ENCODE results near the gene SERPINE3. TPM values are rescaled to one million over a fixed set of nuclear protein-coding genes. Genes with fewer than 3 reads are reported as not detected.

SERPINE3 gene
- polyA plus RNA-seq, 4 donors = 0.06 TPM; not detected in 3

DNA sequence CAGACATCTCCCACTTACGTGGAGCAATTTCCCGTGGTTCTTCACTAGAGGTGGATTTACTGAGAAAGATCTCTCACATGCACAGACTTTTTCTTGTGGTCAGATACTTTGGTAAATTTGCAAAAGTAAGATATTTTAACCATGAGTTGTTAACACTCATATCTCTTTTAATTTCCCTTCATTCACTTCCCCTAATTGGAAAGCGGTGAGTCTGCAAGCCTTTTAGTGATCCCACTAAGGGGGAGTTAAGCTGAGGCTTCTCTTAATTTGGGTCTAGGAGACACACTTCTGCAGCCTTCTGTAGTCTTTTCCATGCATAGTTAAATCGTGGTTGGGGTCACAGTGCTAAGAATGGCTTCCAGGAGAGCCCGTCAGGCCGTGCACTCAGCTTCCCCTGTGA is 30.7 kb upstream of the SERPINE3 start:
- FAIRE-seq (no peak), DNase-seq (no peak)
- no peak overlapping the region for H3K27ac ChIP-seq (ENCODE audit: low read depth in 1 of 3, low read length in 2 of 3)
- no peak overlapping the region for H3K4me3 ChIP-seq (ENCODE audit: low read depth in 1 of 3, low read length in 3 of 3)
- H3K27me3 ChIP-seq (ENCODE audit: control insufficient read depth in 3 of 3, insufficient read depth in 3 of 3, low read length in 3 of 3) = peaks cover 0 to 3% (median 0%) of the 10 kb centered on the region in 3 donors
- H3K9me3 ChIP-seq (ENCODE audit: control insufficient read depth in 2 of 2, insufficient read depth in 1 of 2, low read depth in 1 of 2, low read length in 1 of 2) = no peaks in the 10 kb centered on the region
- H3K36me3 ChIP-seq (ENCODE audit: control insufficient read depth in 3 of 3, insufficient read depth in 2 of 3, low read depth in 1 of 3, low read length in 3 of 3) = no peaks in the 10 kb centered on the region
- H3K4me1 ChIP-seq (ENCODE audit: control insufficient read depth in 3 of 3, insufficient read depth in 2 of 3, low read depth in 1 of 3, low read length in 2 of 3) = peaks cover 0 to 5% (median 0%) of the 10 kb centered on the region in 3 donors
- 68 to 78% (median 69%) methylated on average over 6 of the region's 6 CpGs for WGBS, 3 donors

DNA sequence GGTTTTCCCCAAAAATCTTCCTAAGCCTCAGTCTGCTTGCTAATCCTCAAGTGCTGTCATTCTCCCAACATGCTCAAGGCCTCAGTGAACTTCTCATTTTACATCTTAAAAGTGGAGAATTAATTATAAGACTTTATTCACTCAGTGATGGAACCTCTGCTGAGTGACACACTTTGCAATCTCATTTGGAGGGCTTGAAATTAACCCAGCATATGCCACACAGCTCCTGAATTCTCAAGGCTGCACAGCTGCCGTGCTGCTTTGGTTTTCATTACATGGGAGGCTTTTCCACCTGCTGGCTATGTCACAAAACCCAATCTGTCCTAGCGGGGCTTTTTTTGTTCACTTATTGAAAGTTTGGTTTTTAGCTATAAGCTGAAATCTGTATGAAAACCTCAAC is 28.3 kb upstream of the SERPINE3 start:
- no peaks in the 10 kb centered on the region for H3K36me3 ChIP-seq (ENCODE audit: control insufficient read depth in 3 of 3, insufficient read depth in 2 of 3, low read depth in 1 of 3, low read length in 3 of 3)
- WGBS, 3 donors = 91 to 95% (median 94%) methylated on average over 2 of the region's 2 CpGs
- peaks cover 0 to 3% (median 0%) of the 10 kb centered on the region in 3 donors for H3K27me3 ChIP-seq (ENCODE audit: control insufficient read depth in 3 of 3, insufficient read depth in 3 of 3, low read length in 3 of 3)
- H3K9me3 ChIP-seq (ENCODE audit: control insufficient read depth in 2 of 2, insufficient read depth in 1 of 2, low read depth in 1 of 2, low read length in 1 of 2) = no peaks in the 10 kb centered on the region
- no peak overlapping the region for H3K4me3 ChIP-seq (ENCODE audit: low read depth in 1 of 3, low read length in 3 of 3)
- DNase-seq = no peak
- H3K4me1 ChIP-seq (ENCODE audit: control insufficient read depth in 3 of 3, insufficient read depth in 2 of 3, low read depth in 1 of 3, low read length in 2 of 3) = no peaks in the 10 kb centered on the region
- H3K27ac ChIP-seq (ENCODE audit: low read depth in 1 of 3, low read length in 2 of 3) = no peak overlapping the region
- no peak for FAIRE-seq

DNA sequence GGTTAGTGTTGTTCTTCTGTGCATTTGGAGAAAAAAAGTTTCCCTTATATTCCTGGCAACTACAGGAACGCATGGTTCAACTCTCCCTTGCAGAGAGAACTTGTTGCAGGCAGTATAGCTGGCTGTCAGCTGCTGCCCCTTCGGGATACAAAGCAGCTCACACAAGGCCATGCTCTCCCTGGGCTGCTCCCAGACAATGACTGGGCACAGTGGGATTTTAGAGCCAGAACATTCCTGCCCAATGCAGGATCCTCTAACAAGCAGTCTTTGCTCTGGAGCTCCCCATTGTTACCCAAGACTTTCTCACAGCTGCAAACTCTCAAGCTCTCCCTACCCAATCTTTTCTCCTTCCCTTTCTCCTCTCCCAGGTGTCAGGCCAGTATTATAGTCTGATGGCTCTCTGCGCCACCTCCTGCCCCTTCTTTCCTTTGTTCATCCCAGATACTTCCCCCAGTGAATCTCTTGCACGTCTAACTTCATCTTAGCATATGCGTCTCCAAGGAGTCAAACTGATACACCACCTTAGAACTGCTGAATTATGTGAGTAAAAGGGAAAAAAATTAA is 27.5 kb upstream of the SERPINE3 start:
- FAIRE-seq = no peak
- H3K36me3 ChIP-seq (ENCODE audit: control insufficient read depth in 3 of 3, insufficient read depth in 2 of 3, low read depth in 1 of 3, low read length in 3 of 3) = no peaks in the 10 kb centered on the region

DNA sequence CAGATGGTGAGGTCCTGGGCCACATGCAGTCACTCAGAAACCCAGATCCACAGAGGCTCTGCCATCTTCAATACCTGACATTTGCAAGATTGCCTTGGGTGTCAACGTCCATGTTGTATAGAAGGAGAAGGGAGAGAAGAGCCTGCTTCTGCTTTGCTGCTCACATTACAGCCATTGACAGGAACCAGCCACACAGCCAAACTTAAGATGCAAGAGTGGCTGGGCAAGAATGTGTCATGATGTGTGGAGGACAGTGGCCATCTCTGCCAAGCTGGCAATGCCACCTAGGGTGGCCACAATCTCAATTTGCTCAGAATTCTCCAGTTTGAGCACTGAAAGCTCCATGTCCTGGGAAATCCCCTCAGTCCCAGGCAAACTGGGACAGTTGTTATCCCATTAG is 25.9 kb upstream of the SERPINE3 start:
- no peak overlapping the region for H3K27ac ChIP-seq (ENCODE audit: low read depth in 1 of 3, low read length in 2 of 3)
- no peaks in the 10 kb centered on the region for H3K36me3 ChIP-seq (ENCODE audit: control insufficient read depth in 3 of 3, insufficient read depth in 2 of 3, low read depth in 1 of 3, low read length in 3 of 3)
- no peaks in the 10 kb centered on the region for H3K9me3 ChIP-seq (ENCODE audit: control insufficient read depth in 2 of 2, insufficient read depth in 1 of 2, low read depth in 1 of 2, low read length in 1 of 2)
- H3K4me1 ChIP-seq (ENCODE audit: control insufficient read depth in 3 of 3, insufficient read depth in 2 of 3, low read depth in 1 of 3, low read length in 2 of 3) = no peaks in the 10 kb centered on the region
- 60 to 78% (median 64%) methylated on average over 1 of the region's 1 CpG for WGBS, 3 donors
- H3K27me3 ChIP-seq (ENCODE audit: control insufficient read depth in 3 of 3, insufficient read depth in 3 of 3, low read length in 3 of 3) = peaks cover 0 to 3% (median 0%) of the 10 kb centered on the region in 3 donors
- no peak overlapping the region for H3K4me3 ChIP-seq (ENCODE audit: low read depth in 1 of 3, low read length in 3 of 3)
- FAIRE-seq = no peak
- DNase-seq = no peak

More for the DNA sequence above, 27.5 kb upstream of the SERPINE3 start:
- H3K4me3 ChIP-seq (ENCODE audit: low read depth in 1 of 3, low read length in 3 of 3) = no peak overlapping the region
- DNase-seq = no peak
- H3K9me3 ChIP-seq (ENCODE audit: control insufficient read depth in 2 of 2, insufficient read depth in 1 of 2, low read depth in 1 of 2, low read length in 1 of 2) = no peaks in the 10 kb centered on the region
- peaks cover 0 to 3% (median 0%) of the 10 kb centered on the region in 3 donors for H3K27me3 ChIP-seq (ENCODE audit: control insufficient read depth in 3 of 3, insufficient read depth in 3 of 3, low read length in 3 of 3)
- WGBS, 3 donors = 88 to 90% (median 89%) methylated on average over 5 of the region's 5 CpGs
- no peaks in the 10 kb centered on the region for H3K4me1 ChIP-seq (ENCODE audit: control insufficient read depth in 3 of 3, insufficient read depth in 2 of 3, low read depth in 1 of 3, low read length in 2 of 3)
- H3K27ac ChIP-seq (ENCODE audit: low read depth in 1 of 3, low read length in 2 of 3) = no peak overlapping the region

DNA sequence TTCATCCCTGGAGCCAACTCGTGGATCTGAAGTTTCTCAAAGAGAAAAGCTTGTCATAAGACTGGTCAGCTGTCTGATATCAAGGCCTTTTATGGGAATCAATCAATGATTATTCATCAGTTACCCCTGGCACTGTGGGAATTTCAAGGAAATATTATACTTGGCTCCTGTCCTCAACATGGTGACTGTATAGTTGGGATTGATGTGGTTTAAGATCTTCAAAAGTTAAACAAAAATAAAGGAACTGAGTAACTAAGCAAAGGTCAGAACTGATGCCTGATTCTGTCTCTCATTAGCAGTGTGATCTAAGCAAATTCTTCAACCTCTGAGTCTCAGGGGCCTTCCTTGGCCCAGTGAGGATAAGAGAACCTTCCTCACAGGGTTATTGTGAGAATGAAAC is 22.2 kb upstream of the SERPINE3 start:
- Histone ChIP-seq H3K27me3 (ENCODE audit: control insufficient read depth in 3 of 3, insufficient read depth in 3 of 3, low read length in 3 of 3) (no peaks in the 10 kb centered on the region), H3K36me3 (ENCODE audit: control insufficient read depth in 3 of 3, insufficient read depth in 2 of 3, low read depth in 1 of 3, low read length in 3 of 3) (no peaks in the 10 kb centered on the region), H3K9me3 (ENCODE audit: control insufficient read depth in 2 of 2, insufficient read depth in 1 of 2, low read depth in 1 of 2, low read length in 1 of 2) (no peaks in the 10 kb centered on the region), H3K27ac (ENCODE audit: low read depth in 1 of 3, low read length in 2 of 3) (no peak overlapping the region), H3K4me3 (ENCODE audit: low read depth in 1 of 3, low read length in 3 of 3) (no peak overlapping the region), H3K4me1 (ENCODE audit: control insufficient read depth in 3 of 3, insufficient read depth in 2 of 3, low read depth in 1 of 3, low read length in 2 of 3) (no peaks in the 10 kb centered on the region)
- whole genome bisulfite sequencing, 3 donors = 32 to 62% (median 45%) methylated on average over 1 of the region's 1 CpG
- no peak for FAIRE-seq
- no peak for DNase-seq

DNA sequence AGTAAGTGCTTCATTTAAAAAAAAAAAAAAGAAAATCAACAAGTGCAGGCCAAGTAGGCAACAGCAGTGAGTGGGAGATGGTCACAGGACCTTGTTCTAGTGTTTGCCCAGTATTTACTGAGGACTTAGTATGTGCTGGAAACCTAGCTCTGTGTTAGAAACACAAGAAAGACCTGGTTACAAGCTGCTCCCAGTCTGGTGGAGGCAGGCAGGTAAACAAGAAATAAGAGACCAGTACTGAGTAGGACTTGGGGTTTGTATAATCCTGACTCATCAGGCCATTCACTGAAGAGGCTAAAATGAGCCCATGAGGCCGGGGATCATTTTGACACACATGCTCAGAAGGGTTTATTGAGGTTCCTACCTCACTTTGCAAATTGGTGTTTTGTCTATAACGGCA is 21.5 kb upstream of the SERPINE3 start:
- 86 to 89% (median 88%) methylated on average over 2 of the region's 2 CpGs for WGBS, 3 donors
- FAIRE-seq (no peak), DNase-seq (no peak)
- no peaks in the 10 kb centered on the region for H3K4me1 ChIP-seq (ENCODE audit: control insufficient read depth in 3 of 3, insufficient read depth in 2 of 3, low read depth in 1 of 3, low read length in 2 of 3)
- H3K27me3 ChIP-seq (ENCODE audit: control insufficient read depth in 3 of 3, insufficient read depth in 3 of 3, low read length in 3 of 3) = no peaks in the 10 kb centered on the region
- no peak overlapping the region for H3K4me3 ChIP-seq (ENCODE audit: low read depth in 1 of 3, low read length in 3 of 3)
- no peaks in the 10 kb centered on the region for H3K36me3 ChIP-seq (ENCODE audit: control insufficient read depth in 3 of 3, insufficient read depth in 2 of 3, low read depth in 1 of 3, low read length in 3 of 3)
- H3K27ac ChIP-seq (ENCODE audit: low read depth in 1 of 3, low read length in 2 of 3) = no peak overlapping the region
- H3K9me3 ChIP-seq (ENCODE audit: control insufficient read depth in 2 of 2, insufficient read depth in 1 of 2, low read depth in 1 of 2, low read length in 1 of 2) = no peaks in the 10 kb centered on the region

DNA sequence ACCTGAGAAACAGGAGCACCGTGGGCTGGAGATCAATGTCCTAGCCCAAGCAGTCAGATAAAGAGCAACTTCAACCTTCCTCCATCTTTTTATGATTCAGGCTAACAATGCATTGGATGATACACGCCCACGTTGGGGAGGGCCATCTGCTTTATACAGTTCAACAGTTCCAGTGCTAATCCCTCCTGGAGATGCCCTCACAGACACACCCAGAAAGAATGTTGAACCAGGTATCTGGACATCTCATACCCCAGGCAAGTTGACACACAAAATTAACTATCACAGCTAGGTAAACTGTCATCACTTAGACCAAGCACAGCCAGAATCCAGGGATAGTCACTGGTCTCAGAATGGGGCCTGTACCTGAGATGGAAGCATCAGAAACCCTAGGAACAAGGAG is 20.6 kb upstream of the SERPINE3 start:
- Histone ChIP-seq H3K36me3 (ENCODE audit: control insufficient read depth in 3 of 3, insufficient read depth in 2 of 3, low read depth in 1 of 3, low read length in 3 of 3) (no peaks in the 10 kb centered on the region), H3K9me3 (ENCODE audit: control insufficient read depth in 2 of 2, insufficient read depth in 1 of 2, low read depth in 1 of 2, low read length in 1 of 2) (no peaks in the 10 kb centered on the region), H3K27me3 (ENCODE audit: control insufficient read depth in 3 of 3, insufficient read depth in 3 of 3, low read length in 3 of 3) (no peaks in the 10 kb centered on the region), H3K4me3 (ENCODE audit: low read depth in 1 of 3, low read length in 3 of 3) (no peak overlapping the region), H3K27ac (ENCODE audit: low read depth in 1 of 3, low read length in 2 of 3) (no peak overlapping the region), H3K4me1 (ENCODE audit: control insufficient read depth in 3 of 3, insufficient read depth in 2 of 3, low read depth in 1 of 3, low read length in 2 of 3) (no peaks in the 10 kb centered on the region)
- WGBS, 3 donors = 50 to 75% (median 53%) methylated on average over 3 of the region's 3 CpGs
- DNase-seq (no peak), FAIRE-seq (no peak)

DNA sequence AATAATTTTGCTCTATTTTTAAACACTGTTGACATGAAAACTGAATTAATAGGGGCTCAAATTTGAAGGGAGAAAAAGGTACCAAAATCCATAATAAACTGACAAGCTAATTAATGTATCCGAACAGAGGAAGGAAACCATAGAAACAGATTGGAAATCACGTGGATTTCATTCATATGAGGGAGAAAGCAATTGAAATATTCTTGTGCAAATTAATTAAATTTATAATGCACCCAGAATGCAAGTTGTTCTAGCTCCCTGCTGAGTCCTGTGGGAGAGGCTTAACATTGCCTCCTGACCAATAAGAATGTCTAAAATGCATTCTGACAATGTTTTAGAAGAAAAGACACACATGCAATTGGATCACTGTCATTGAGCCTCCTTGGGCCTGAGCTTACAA is 17.7 kb upstream of the SERPINE3 start:
- 72 to 90% (median 87%) methylated on average over 2 of the region's 2 CpGs for WGBS, 3 donors
- Histone ChIP-seq H3K27me3 (ENCODE audit: control insufficient read depth in 3 of 3, insufficient read depth in 3 of 3, low read length in 3 of 3) (no peaks in the 10 kb centered on the region), H3K4me1 (ENCODE audit: control insufficient read depth in 3 of 3, insufficient read depth in 2 of 3, low read depth in 1 of 3, low read length in 2 of 3) (no peaks in the 10 kb centered on the region), H3K27ac (ENCODE audit: low read depth in 1 of 3, low read length in 2 of 3) (no peak overlapping the region), H3K36me3 (ENCODE audit: control insufficient read depth in 3 of 3, insufficient read depth in 2 of 3, low read depth in 1 of 3, low read length in 3 of 3) (no peaks in the 10 kb centered on the region), H3K4me3 (ENCODE audit: low read depth in 1 of 3, low read length in 3 of 3) (no peak overlapping the region), H3K9me3 (ENCODE audit: control insufficient read depth in 2 of 2, insufficient read depth in 1 of 2, low read depth in 1 of 2, low read length in 1 of 2) (no peaks in the 10 kb centered on the region)
- FAIRE-seq = no peak
- no peak for DNase-seq

DNA sequence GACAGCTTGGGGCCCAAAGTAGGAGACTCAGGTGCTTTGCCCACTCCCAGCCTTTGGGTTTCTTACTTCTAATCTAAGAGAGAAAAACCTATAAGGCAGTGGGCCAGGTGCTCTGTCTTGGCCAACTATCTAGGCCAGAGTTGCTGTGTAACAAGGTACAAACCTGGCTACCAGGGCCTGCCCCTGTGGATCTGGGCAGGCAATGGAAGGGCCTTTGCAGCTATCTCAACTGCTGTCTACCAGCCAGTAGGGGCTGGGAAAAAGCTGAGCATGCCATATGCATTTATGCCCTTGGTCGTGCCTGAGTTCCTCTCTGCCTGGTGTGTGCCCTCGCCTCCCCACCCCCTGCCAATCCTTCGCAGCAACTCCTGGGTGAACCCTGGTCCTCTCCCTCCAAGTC is 16.7 kb upstream of the SERPINE3 start:
- DNase-seq = no peak
- H3K27me3 ChIP-seq (ENCODE audit: control insufficient read depth in 3 of 3, insufficient read depth in 3 of 3, low read length in 3 of 3) = no peaks in the 10 kb centered on the region
- WGBS, 3 donors = 81 to 95% (median 82%) methylated on average over 3 of the region's 3 CpGs
- H3K4me3 ChIP-seq (ENCODE audit: low read depth in 1 of 3, low read length in 3 of 3) = no peak overlapping the region
- H3K27ac ChIP-seq (ENCODE audit: low read depth in 1 of 3, low read length in 2 of 3) = no peak overlapping the region
- no peaks in the 10 kb centered on the region for H3K9me3 ChIP-seq (ENCODE audit: control insufficient read depth in 2 of 2, insufficient read depth in 1 of 2, low read depth in 1 of 2, low read length in 1 of 2)
- no peak for FAIRE-seq
- no peaks in the 10 kb centered on the region for H3K4me1 ChIP-seq (ENCODE audit: control insufficient read depth in 3 of 3, insufficient read depth in 2 of 3, low read depth in 1 of 3, low read length in 2 of 3)
- no peaks in the 10 kb centered on the region for H3K36me3 ChIP-seq (ENCODE audit: control insufficient read depth in 3 of 3, insufficient read depth in 2 of 3, low read depth in 1 of 3, low read length in 3 of 3)

All from small intestine (tissue), 7 donors.